Astrocyte (in vitro differentiated cells and primary cell): ENCODE results near the gene MYMK. TPM values are rescaled to one million over a fixed set of nuclear protein-coding genes. Genes with fewer than 3 reads are reported as not detected.

Source experiments
- DNase-seq: peaks from one replicate; pipeline ENCODE4 v3.0.0-alpha.2; 2010; ENCODE audit warnings: low read depth
- FAIRE-seq: peaks from 2 replicates; lab custom pipeline; 2011; peaks lifted over from hg19 to GRCh38; lab: Jason Lieb, UNC
- H2AFZ ChIP-seq: 2 replicates; pipeline ENCODE4 v1.6.0; 2012; ENCODE audit warnings: low read depth, low read length, inconsistent platforms
- H3K27ac ChIP-seq: 2 replicates; pipeline ENCODE4 v1.5.1; 2011; ENCODE audit warnings: low read depth, low read length, inconsistent platforms
- H3K27me3 ChIP-seq: 2 replicates; pipeline ENCODE4 v1.6.0; 2011; ENCODE audit warnings: low read length, inconsistent platforms; ENCODE audit not compliant: insufficient read depth
- H3K36me3 ChIP-seq: 2 replicates; pipeline ENCODE4 v1.5.1; 2011; ENCODE audit warnings: low read length, inconsistent platforms; ENCODE audit not compliant: insufficient read depth
- H3K4me1 ChIP-seq: 2 replicates; pipeline ENCODE4 v1.5.1; 2011; ENCODE audit warnings: low read length, inconsistent platforms; ENCODE audit not compliant: insufficient read depth
- H3K4me2 ChIP-seq: 2 replicates; pipeline ENCODE4 v1.6.0; 2012; ENCODE audit warnings: low read length, inconsistent platforms
- H3K4me3 ChIP-seq: 2 replicates; pipeline ENCODE4 v1.5.1; 2011; ENCODE audit warnings: low read depth, mild to moderate bottlenecking, low read length, inconsistent platforms; ENCODE audit not compliant: insufficient read depth
- H3K79me2 ChIP-seq: 2 replicates; pipeline ENCODE4 v1.6.0; 2012; ENCODE audit warnings: mild to moderate bottlenecking, low read length, inconsistent platforms; ENCODE audit not compliant: insufficient read depth
- H3K9ac ChIP-seq: 2 replicates; pipeline ENCODE4 v1.6.0; 2012; ENCODE audit warnings: mild to moderate bottlenecking, low read length, inconsistent platforms
- H3K9me3 ChIP-seq: 2 replicates; pipeline ENCODE4 v1.5.1; 2012; ENCODE audit warnings: low read depth, mild to moderate bottlenecking, low read length, inconsistent platforms; ENCODE audit not compliant: insufficient read depth
- H4K20me1 ChIP-seq: 2 replicates; pipeline ENCODE4 v1.6.0; 2012; ENCODE audit warnings: low read length, inconsistent platforms; ENCODE audit not compliant: insufficient read depth
- H3K27ac Mint-ChIP-seq: one replicate; pipeline ENCODE4 v1.8.0; 2021; ENCODE audit warnings: mild to moderate bottlenecking, mixed read lengths; ENCODE audit not compliant: unreplicated experiment
- H3K27me3 Mint-ChIP-seq: one replicate; pipeline ENCODE4 v1.8.0; 2021; ENCODE audit warnings: low read depth, mixed read lengths; ENCODE audit not compliant: unreplicated experiment
- H3K36me3 Mint-ChIP-seq: one replicate; pipeline ENCODE4 v1.8.0; 2021; ENCODE audit warnings: low read depth, mixed read lengths; ENCODE audit not compliant: unreplicated experiment
- H3K4me1 Mint-ChIP-seq: one replicate; pipeline ENCODE4 v1.8.0; 2021; ENCODE audit warnings: low read depth, mixed read lengths; ENCODE audit not compliant: unreplicated experiment
- H3K4me3 Mint-ChIP-seq: one replicate; pipeline ENCODE4 v1.8.0; 2021; ENCODE audit warnings: mild to moderate bottlenecking, moderate library complexity, mixed read lengths; ENCODE audit not compliant: unreplicated experiment
- H3K9me3 Mint-ChIP-seq: one replicate; pipeline ENCODE4 v1.8.0; 2021; ENCODE audit warnings: mild to moderate bottlenecking, mixed read lengths; ENCODE audit not compliant: unreplicated experiment
- CTCF ChIP-seq: IDR thresholded peaks from 2 replicates; pipeline ENCODE4 v1.5.1; 2011; ENCODE audit warnings: low read depth, mild to moderate bottlenecking, inconsistent platforms, low read length, moderate library complexity; ENCODE audit not compliant: insufficient read depth
- EZH2 ChIP-seq: IDR thresholded peaks from 2 replicates; pipeline ENCODE4 v1.6.1; 2012; ENCODE audit warnings: mild to moderate bottlenecking, low read length, inconsistent platforms; ENCODE audit not compliant: insufficient read depth
- total RNA-seq: library from RNA; stranded (reverse); gene quantifications from 2 replicates; pipeline ENCODE4 v1.2.1, GENCODE V29; 2021

The MYMK gene
- total RNA-seq, 1 donor from 2014 or later = not detected

- Mint-ChIP-seq H3K36me3 (peaks cover 5% of the 10 kb centered on the region), H3K27me3 (peaks cover 48% of the 10 kb centered on the region), H3K4me1 (peaks cover 20% of the 10 kb centered on the region), H3K27ac (no peak overlapping the region), H3K4me3 (no peak overlapping the region), H3K9me3 (no peaks in the 10 kb centered on the region)
- Histone ChIP-seq H3K27me3 (peaks cover 34% of the 10 kb centered on the region), H3K4me3 (no peak overlapping the region), H4K20me1 (no peaks in the 10 kb centered on the region), H2AFZ (no peak overlapping the region), H3K4me1 (peaks cover 8% of the 10 kb centered on the region), H3K36me3 (no peaks in the 10 kb centered on the region), H3K79me2 (no peaks in the 10 kb centered on the region), H3K4me2 (no peak overlapping the region), H3K27ac (no peak overlapping the region), H3K9ac (no peak overlapping the region), H3K9me3 (no peaks in the 10 kb centered on the region)
- DNase-seq (no peak), FAIRE-seq (no peak)
- TF ChIP-seq EZH2 = no peak
- TF ChIP-seq CTCF = no peak
Observed at GRCh38 chr9:133524146-133524545, 613 bp downstream of the MYMK start.

GRCh38 chr9:133523106-133523505, 1.7 kb downstream of the MYMK start:
- H3K27ac ChIP-seq = no peak overlapping the region
- H3K9me3 ChIP-seq = no peaks in the 10 kb centered on the region
- H3K4me3 ChIP-seq = no peak overlapping the region
- no peak for FAIRE-seq
- Mint-ChIP-seq H3K36me3 (peaks cover 5% of the 10 kb centered on the region), H3K4me1 (peaks cover 20% of the 10 kb centered on the region), H3K27ac (no peak overlapping the region), H3K9me3 (no peaks in the 10 kb centered on the region), H3K27me3 (peaks cover 55% of the 10 kb centered on the region), H3K4me3 (no peak overlapping the region)
- no peaks in the 10 kb centered on the region for H4K20me1 ChIP-seq
- TF ChIP-seq EZH2 (no peak), CTCF (no peak)
- no peaks in the 10 kb centered on the region for H3K79me2 ChIP-seq
- H3K4me2 ChIP-seq = no peak overlapping the region
- H3K4me1 ChIP-seq = peaks cover 8% of the 10 kb centered on the region
- no peak for DNase-seq
- no peaks in the 10 kb centered on the region for H3K36me3 ChIP-seq
- no peak overlapping the region for H2AFZ ChIP-seq
- no peak overlapping the region for H3K9ac ChIP-seq
- H3K27me3 ChIP-seq = peaks cover 27% of the 10 kb centered on the region

- H3K9ac ChIP-seq = no peak overlapping the region
- peaks cover 8% of the 10 kb centered on the region for H3K4me1 ChIP-seq
- H3K27me3 ChIP-seq = peaks cover 20% of the 10 kb centered on the region
- H3K9me3 Mint-ChIP-seq = no peaks in the 10 kb centered on the region
- no peak for DNase-seq
- H3K36me3 Mint-ChIP-seq = peaks cover 3% of the 10 kb centered on the region
- no peak overlapping the region for H3K27ac Mint-ChIP-seq
- no peaks in the 10 kb centered on the region for H3K9me3 ChIP-seq
- no peak overlapping the region for H3K4me3 ChIP-seq
- TF ChIP-seq EZH2 (no peak), CTCF (no peak)
- no peaks in the 10 kb centered on the region for H3K36me3 ChIP-seq
- no peaks in the 10 kb centered on the region for H3K79me2 ChIP-seq
- FAIRE-seq = no peak
- peaks cover 53% of the 10 kb centered on the region for H3K27me3 Mint-ChIP-seq
- no peaks in the 10 kb centered on the region for H4K20me1 ChIP-seq
- H3K4me2 ChIP-seq = no peak overlapping the region
- peaks cover 14% of the 10 kb centered on the region for H3K4me1 Mint-ChIP-seq
- no peak overlapping the region for H3K27ac ChIP-seq
- H3K4me3 Mint-ChIP-seq = no peak overlapping the region
- no peak overlapping the region for H2AFZ ChIP-seq
Observed at GRCh38 chr9:133522073-133522910, 2.5 kb downstream of the MYMK start.
